ENCODE results near the gene GULP1.
"Not testable (repeated sequence)": the region's sequence is repeated elsewhere in the genome, so short reads cannot be mapped to it uniquely, and the experiment has no call there.

The GULP1 gene

DNA sequence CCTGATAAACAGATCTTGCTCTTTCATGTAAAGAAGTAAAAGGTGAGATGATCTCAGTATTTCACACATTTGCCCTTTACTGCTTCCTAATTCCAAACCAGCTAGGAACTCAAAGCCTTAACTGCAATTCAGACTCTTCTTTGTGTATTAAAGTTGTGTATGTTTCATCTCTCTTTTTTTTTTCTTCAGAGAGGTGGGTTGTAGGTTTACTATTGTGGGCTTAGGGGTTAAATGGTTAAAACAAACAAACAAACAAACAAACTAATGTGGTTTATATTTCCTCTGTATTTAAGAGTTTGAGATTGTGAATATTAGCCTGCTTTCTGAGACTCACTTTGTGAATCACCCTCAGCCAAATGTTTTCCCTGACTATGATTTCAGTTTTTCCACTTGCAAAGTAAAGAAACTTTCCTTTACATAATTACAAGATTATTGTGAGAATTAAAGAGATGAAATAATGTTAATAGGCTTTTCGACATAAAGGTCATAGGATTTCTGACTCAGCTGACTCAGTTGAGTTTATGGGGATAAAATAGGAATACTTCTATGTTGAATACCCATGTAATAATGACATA is 2.8 kb downstream of the GULP1 start:
- peak overlapping the region; percentile 93 to 98 (median 93) for H3K4me3 Mint-ChIP-seq
- H3K27ac Mint-ChIP-seq, result peak overlapping the region; percentile 88 to 97 (median 92)
- H3K4me1 Mint-ChIP-seq, result peaks cover 31% of the 10 kb centered on the region
- TF ChIP-seq, protein P1, sequence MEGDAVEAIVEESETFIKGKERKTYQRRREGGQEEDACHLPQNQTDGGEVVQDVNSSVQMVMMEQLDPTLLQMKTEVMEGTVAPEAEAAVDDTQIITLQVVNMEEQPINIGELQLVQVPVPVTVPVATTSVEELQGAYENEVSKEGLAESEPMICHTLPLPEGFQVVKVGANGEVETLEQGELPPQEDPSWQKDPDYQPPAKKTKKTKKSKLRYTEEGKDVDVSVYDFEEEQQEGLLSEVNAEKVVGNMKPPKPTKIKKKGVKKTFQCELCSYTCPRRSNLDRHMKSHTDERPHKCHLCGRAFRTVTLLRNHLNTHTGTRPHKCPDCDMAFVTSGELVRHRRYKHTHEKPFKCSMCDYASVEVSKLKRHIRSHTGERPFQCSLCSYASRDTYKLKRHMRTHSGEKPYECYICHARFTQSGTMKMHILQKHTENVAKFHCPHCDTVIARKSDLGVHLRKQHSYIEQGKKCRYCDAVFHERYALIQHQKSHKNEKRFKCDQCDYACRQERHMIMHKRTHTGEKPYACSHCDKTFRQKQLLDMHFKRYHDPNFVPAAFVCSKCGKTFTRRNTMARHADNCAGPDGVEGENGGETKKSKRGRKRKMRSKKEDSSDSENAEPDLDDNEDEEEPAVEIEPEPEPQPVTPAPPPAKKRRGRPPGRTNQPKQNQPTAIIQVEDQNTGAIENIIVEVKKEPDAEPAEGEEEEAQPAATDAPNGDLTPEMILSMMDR (IDR thresholded peaks at IDR 0.05; ENCODE audit: unreplicated experiment in 3 of 3), result no peak
- H3K27me3 Mint-ChIP-seq (ENCODE audit: low read depth), result peaks cover 4% of the 10 kb centered on the region
- H3K36me3 Mint-ChIP-seq (ENCODE audit: low read depth), result peaks cover 5% of the 10 kb centered on the region
- H3K9me3 Mint-ChIP-seq, result peaks cover 2% of the 10 kb centered on the region

DNA sequence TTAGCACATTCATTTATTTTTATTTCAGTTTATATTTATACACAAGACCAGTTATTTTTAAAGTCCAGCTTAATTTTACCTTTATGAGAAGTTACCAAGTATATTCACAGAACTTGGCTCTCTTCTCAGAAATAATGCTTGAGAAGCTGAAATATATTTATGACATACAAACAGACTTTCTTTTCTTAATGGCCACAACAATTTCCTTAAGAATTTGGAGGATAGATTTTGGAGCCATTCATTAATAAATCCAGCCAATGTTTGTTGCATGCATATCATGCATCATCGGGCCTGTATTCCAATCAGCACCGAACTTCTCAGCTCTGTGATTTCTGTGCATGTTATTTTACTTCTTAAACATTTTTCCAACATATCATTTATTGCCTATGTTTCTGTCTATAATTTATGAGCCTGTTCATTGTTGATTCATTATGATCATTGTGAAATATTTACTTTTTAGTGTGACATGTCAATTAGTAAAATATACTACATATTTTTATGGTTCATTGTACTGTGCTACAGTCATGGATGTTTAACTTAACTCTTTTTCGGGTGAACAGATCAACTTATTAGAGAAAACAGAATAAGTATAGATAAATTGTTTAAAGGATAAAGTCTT is 3.5 kb downstream of the GULP1 start:
- TF ChIP-seq, protein P1 (IDR thresholded peaks at IDR 0.05; ENCODE audit: unreplicated experiment in 3 of 3), result no peak
- peaks cover 5% of the 10 kb centered on the region for H3K36me3 Mint-ChIP-seq (ENCODE audit: low read depth)
- peaks cover 31% of the 10 kb centered on the region for H3K4me1 Mint-ChIP-seq
- H3K27me3 Mint-ChIP-seq (ENCODE audit: low read depth), result peaks cover 4% of the 10 kb centered on the region
- H3K9me3 Mint-ChIP-seq, result peaks cover 2% of the 10 kb centered on the region
- H3K27ac Mint-ChIP-seq, result peak overlapping the region in 1 of 3 experiments; percentile 97
- H3K4me3 Mint-ChIP-seq, result peak overlapping the region; percentile 30 to 98 (median 48)

DNA sequence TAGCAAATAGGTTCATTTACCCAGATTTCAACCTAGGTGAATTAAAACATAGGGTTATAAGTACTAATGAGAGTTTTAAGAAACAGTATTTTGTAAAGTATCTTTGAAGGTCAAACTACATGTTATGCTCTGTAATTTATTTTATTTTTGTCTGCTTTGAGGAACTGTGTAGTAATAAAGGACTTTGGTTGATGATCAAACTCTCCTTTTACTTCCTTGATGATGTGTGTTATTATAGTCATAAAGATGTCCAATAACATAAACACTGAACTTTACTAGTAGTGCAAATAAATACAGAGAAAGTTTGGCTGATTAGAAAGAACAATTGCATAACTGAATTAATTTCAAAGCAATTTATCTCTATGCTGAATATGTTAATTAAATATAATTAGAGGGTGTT is 6.3 kb downstream of the GULP1 start:
- Mint-ChIP-seq H3K4me1 (peaks cover 22% of the 10 kb centered on the region), H3K27me3 (ENCODE audit: low read depth) (peaks cover under 1% of the 10 kb centered on the region), H3K4me3 (no peak overlapping the region), H3K36me3 (ENCODE audit: low read depth) (peaks cover 5% of the 10 kb centered on the region), H3K9me3 (peaks cover 2% of the 10 kb centered on the region), H3K27ac (no peak overlapping the region)
- TF ChIP-seq, protein P1 (IDR thresholded peaks at IDR 0.05; ENCODE audit: unreplicated experiment in 3 of 3), result no peak

DNA sequence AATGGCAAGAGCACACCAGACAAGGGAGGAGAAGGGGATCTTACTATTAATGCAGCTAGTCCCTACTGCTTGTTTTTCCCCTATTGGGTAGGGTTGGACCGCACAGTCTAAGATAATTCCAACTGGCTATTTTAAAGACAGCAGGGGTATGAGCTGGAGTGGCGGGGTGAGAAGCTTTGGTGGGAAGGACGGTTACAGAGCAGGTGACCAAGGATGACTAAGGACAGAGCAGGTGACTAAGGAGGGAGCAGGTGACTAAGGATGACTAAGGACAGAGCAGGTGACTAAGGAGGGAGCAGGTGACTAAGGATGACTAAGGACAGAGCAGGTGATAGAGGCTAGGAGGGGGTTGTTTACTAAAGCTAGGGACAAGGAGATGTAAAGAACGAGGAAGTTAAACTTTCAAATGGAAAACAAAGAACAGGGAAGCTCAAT is 7.3 kb downstream of the GULP1 start:
- not testable (repeated sequence) for H3K4me3 Mint-ChIP-seq; H3K27me3 Mint-ChIP-seq (ENCODE audit: low read depth); H3K36me3 Mint-ChIP-seq (ENCODE audit: low read depth); H3K9me3 Mint-ChIP-seq
- Mint-ChIP-seq H3K27ac (peak overlapping the region in 1 of 3 experiments; percentile 14), H3K4me1 (peaks cover 18% of the 10 kb centered on the region)

DNA sequence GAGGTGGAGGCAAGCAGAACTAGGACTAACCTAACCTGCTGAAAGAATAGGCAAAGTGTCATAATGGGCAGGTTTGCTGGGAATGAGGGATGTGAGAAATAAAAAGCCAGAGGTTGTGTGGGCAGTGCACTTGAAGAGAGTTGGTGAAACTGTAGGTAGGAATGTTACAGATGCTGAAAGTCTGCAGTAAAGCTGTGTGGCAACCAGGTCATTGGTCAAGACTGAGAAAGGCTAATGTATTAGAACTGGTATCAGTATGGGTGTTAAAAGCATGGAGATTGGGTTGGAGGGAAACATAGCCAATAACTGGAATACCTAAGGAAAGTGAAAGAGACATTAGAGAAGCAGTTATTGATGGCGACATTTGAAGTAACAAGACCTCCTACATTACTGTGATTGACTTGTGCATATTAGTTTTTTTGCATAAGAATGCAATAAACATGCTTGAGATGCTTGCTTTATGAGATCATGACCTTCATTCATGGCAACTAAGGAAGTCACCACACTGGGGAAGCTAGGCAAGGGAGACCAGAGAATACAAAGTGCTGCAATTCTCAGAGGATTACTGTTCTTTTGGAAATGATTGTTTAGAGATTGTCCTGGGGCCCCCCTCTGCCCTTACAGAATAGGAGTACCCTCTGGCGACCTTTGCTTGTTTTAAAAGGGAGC is 11.8 kb downstream of the GULP1 start:
- Mint-ChIP-seq H3K27me3 (ENCODE audit: low read depth) (no peaks in the 10 kb centered on the region), H3K9me3 (peaks cover 2% of the 10 kb centered on the region), H3K27ac (peak overlapping the region; percentile 37 to 79 (median 64)), H3K4me1 (peaks cover 22% of the 10 kb centered on the region), H3K36me3 (ENCODE audit: low read depth) (peaks cover 5% of the 10 kb centered on the region), H3K4me3 (no peak overlapping the region)
- TF ChIP-seq, protein P1 (IDR thresholded peaks at IDR 0.05; ENCODE audit: unreplicated experiment in 3 of 3), result no peak

DNA sequence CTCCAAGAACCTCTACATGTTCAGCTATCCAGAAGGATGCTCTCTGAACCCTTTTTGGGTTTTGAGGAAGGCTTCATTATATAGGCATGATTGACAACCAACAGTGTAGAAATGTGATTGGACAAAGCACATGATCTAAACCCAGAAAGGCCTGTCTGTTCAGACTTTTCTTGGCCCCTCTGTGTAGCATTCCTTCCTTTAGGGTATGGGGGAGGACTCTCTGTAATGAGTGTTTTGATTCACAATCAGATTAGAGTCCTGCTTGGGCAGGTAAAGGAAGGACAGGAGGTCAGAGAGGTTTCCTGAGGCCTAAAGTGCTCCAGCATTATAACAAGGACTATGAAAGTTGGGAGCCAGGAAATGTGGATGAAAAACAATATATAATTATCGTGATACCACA is 13.6 kb downstream of the GULP1 start:
- H3K4me3 Mint-ChIP-seq, result no peak overlapping the region
- no peak overlapping the region for H3K27ac Mint-ChIP-seq
- no peaks in the 10 kb centered on the region for H3K9me3 Mint-ChIP-seq
- peaks cover 2% of the 10 kb centered on the region for H3K36me3 Mint-ChIP-seq (ENCODE audit: low read depth)
- no peaks in the 10 kb centered on the region for H3K27me3 Mint-ChIP-seq (ENCODE audit: low read depth)
- TF ChIP-seq, protein P1 (IDR thresholded peaks at IDR 0.05; ENCODE audit: unreplicated experiment in 3 of 3), result no peak
- H3K4me1 Mint-ChIP-seq, result peaks cover 24% of the 10 kb centered on the region

Measured in nephron (organoid).